ENCODE results near the gene ARL6IP6. TPM values are rescaled to one million over a fixed set of nuclear protein-coding genes. Genes with fewer than 3 reads are reported as not detected.

ARL6IP6 gene
- polyA plus RNA-seq, 3 donors, result 23.3 to 24.7 (median 23.4) TPM

DNA sequence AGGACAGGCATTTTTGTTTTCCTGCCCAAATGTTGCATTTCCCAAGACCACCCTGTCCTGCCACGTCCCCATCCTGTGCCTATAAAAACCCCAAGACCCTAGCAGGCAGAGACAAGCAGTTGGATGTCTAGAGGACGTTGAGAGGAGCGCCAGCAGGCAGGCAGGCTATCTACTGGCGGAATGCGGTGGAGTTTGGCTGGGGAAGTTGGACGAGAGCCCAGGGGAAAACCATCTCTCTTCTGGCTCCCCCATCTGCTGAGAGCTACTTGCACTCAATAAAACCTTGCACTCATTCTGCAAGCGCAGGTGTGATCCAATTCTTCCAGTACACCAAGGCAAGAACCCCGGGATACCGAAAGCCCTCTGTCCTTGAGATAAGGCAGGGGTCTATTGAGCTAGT, 72.5 kb downstream of the ARL6IP6 start:
- H3K9me3 Mint-ChIP-seq, result peaks cover 15 to 36% (median 19%) of the 10 kb centered on the region in 7 donors
- intact Hi-C loops (cut with micrococcal nuclease), result no loop called here
- 98% methylated on average over 5 of the region's 9 CpGs for WGBS (ENCODE audit: insufficient coverage)
- Histone ChIP-seq H3K27me3 (ENCODE audit: control insufficient read depth in 2 of 2, insufficient read depth in 2 of 2, low read length in 2 of 2) (no peaks in the 10 kb centered on the region), H3K9ac (ENCODE audit: insufficient read depth, low read length, poor library complexity, severe bottlenecking) (no peak overlapping the region), H3K27ac (ENCODE audit: low read depth in 1 of 2, low read length in 2 of 2) (no peak overlapping the region), H3K79me2 (ENCODE audit: insufficient read depth, low read length) (no peaks in the 10 kb centered on the region), H2AFZ (ENCODE audit: insufficient read depth, low read depth, low read length, poor library complexity, severe bottlenecking) (no peak overlapping the region), H3K9me3 (replicated peaks in 1 of 2; ENCODE audit: control insufficient read depth in 1 of 2, insufficient read depth in 1 of 2, low read length in 2 of 2) (peaks cover 13 to 16% of the 10 kb centered on the region in 2 donors), H3K4me1 (ENCODE audit: control insufficient read depth in 1 of 2, insufficient read depth in 2 of 2, low read length in 2 of 2) (no peaks in the 10 kb centered on the region), H3K4me3 (replicated peaks in 1 of 3; ENCODE audit: low read depth in 2 of 3, low read length in 3 of 3) (no peak overlapping the region), H4K20me1 (ENCODE audit: insufficient read depth, low read length) (no peaks in the 10 kb centered on the region), H3K36me3 (replicated peaks in 1 of 2; ENCODE audit: control insufficient read depth in 1 of 2, insufficient read depth in 2 of 2, low read length in 2 of 2) (no peaks in the 10 kb centered on the region), H3K4me2 (replicated peaks; ENCODE audit: extremely low read depth, low read length, poor library complexity, severe bottlenecking) (no peak overlapping the region)
- peak overlapping the region in 1 of 7 donors; percentile 16 for H3K27ac Mint-ChIP-seq
- no peak overlapping the region for H3K4me3 Mint-ChIP-seq
- no peaks in the 10 kb centered on the region for H3K27me3 Mint-ChIP-seq (ENCODE audit: low read depth in 3 of 3)
- no peak for DNase-seq
- TF ChIP-seq, protein P1, sequence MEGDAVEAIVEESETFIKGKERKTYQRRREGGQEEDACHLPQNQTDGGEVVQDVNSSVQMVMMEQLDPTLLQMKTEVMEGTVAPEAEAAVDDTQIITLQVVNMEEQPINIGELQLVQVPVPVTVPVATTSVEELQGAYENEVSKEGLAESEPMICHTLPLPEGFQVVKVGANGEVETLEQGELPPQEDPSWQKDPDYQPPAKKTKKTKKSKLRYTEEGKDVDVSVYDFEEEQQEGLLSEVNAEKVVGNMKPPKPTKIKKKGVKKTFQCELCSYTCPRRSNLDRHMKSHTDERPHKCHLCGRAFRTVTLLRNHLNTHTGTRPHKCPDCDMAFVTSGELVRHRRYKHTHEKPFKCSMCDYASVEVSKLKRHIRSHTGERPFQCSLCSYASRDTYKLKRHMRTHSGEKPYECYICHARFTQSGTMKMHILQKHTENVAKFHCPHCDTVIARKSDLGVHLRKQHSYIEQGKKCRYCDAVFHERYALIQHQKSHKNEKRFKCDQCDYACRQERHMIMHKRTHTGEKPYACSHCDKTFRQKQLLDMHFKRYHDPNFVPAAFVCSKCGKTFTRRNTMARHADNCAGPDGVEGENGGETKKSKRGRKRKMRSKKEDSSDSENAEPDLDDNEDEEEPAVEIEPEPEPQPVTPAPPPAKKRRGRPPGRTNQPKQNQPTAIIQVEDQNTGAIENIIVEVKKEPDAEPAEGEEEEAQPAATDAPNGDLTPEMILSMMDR (IDR thresholded peaks at IDR 0.05), result no peak
- H3K36me3 Mint-ChIP-seq, result no peaks in the 10 kb centered on the region
- no peaks in the 10 kb centered on the region for H3K4me1 Mint-ChIP-seq

DNA sequence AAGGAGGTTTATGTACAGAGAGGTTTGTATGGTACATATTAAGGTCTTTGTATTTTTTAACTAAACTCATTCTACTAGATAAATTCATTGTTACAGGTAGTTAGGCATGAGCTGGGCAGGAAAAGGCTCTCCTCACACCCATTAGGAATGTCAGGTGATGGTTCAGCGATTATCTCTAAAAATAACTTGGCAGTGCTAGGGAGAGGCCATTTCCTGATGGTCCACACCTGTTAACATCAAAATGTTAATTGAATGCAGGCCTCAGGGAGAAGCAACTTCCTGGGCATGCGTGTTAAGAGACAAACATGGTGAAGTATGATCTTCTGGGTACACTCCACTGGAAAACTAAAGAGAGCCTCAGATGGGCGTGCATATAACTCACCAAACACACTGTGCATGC, 73.6 kb downstream of the ARL6IP6 start:
- H3K27ac Mint-ChIP-seq, result no peak overlapping the region
- H4K20me1 ChIP-seq (ENCODE audit: insufficient read depth, low read length), result no peaks in the 10 kb centered on the region
- H3K9me3 ChIP-seq (replicated peaks in 1 of 2; ENCODE audit: control insufficient read depth in 1 of 2, insufficient read depth in 1 of 2, low read length in 2 of 2), result peaks cover 5 to 15% of the 10 kb centered on the region in 2 donors

More for the DNA sequence above, 73.6 kb downstream of the ARL6IP6 start:
- H3K79me2 ChIP-seq (ENCODE audit: insufficient read depth, low read length), result no peaks in the 10 kb centered on the region
- no peak overlapping the region for H3K27ac ChIP-seq (ENCODE audit: low read depth in 1 of 2, low read length in 2 of 2)
- TF ChIP-seq, protein P1 (IDR thresholded peaks at IDR 0.05), result no peak
- H3K4me2 ChIP-seq (replicated peaks; ENCODE audit: extremely low read depth, low read length, poor library complexity, severe bottlenecking), result no peak overlapping the region
- no peak for DNase-seq
- no CpG with 5 or more reads among the region's 3 CpGs for WGBS (ENCODE audit: insufficient coverage)
- intact Hi-C loops (cut with micrococcal nuclease), result no loop called here
- no peak overlapping the region for H3K4me3 ChIP-seq (replicated peaks in 1 of 3; ENCODE audit: low read depth in 2 of 3, low read length in 3 of 3)
- no peak overlapping the region for H3K9ac ChIP-seq (ENCODE audit: insufficient read depth, low read length, poor library complexity, severe bottlenecking)
- H3K4me1 Mint-ChIP-seq, result no peaks in the 10 kb centered on the region
- no peaks in the 10 kb centered on the region for H3K4me1 ChIP-seq (ENCODE audit: control insufficient read depth in 1 of 2, insufficient read depth in 2 of 2, low read length in 2 of 2)
- no peak overlapping the region for H2AFZ ChIP-seq (ENCODE audit: insufficient read depth, low read depth, low read length, poor library complexity, severe bottlenecking)
- H3K4me3 Mint-ChIP-seq, result no peak overlapping the region
- H3K9me3 Mint-ChIP-seq, result peaks cover 8 to 26% (median 10%) of the 10 kb centered on the region in 7 donors
- no peaks in the 10 kb centered on the region for H3K27me3 ChIP-seq (ENCODE audit: control insufficient read depth in 2 of 2, insufficient read depth in 2 of 2, low read length in 2 of 2)
- H3K36me3 ChIP-seq (replicated peaks in 1 of 2; ENCODE audit: control insufficient read depth in 1 of 2, insufficient read depth in 2 of 2, low read length in 2 of 2), result no peaks in the 10 kb centered on the region
- no peaks in the 10 kb centered on the region for H3K27me3 Mint-ChIP-seq (ENCODE audit: low read depth in 3 of 3)
- H3K36me3 Mint-ChIP-seq, result no peaks in the 10 kb centered on the region
